ENCODE results near the gene CST9.

DNA sequence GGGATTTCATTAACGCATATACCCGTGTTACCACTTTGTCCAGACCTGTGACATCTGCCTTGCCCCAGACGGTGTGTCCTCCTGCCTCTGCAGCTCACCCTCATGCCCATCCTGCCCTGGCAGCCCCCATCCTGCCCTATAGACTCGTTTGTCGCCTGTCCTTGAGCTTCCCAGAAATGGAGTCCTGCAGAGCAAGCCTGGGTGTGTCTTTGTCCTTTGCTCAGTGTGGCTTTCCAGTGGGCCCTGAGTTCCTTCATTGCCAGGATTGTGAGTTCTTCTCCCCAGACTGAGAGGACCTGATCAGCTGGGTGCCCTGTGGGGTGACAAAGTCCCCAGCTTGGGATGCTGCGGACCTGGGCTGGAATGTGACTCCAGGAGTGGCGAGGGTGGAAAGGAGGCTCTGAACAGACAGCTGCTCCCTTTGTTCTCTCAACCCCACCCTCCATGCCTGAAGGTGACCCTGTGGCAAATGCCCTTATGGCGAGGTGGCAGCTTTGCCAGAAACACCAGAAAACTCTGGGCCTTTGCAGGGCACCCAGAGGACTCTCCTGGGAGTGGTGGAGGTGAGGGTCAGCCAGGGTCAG lies 34.4 kb upstream of the CST9 start:
- TF ChIP-seq, protein P1, sequence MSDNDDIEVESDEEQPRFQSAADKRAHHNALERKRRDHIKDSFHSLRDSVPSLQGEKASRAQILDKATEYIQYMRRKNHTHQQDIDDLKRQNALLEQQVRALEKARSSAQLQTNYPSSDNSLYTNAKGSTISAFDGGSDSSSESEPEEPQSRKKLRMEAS (IDR thresholded peaks at IDR 0.05): no peak
- no peak for TF ChIP-seq SMC3 (IDR thresholded peaks at IDR 0.05)

Measured in A549 (cell line).